Activated CD4-positive, alpha-beta T cell treated with anti-CD3 and anti-CD28 coated beads, Interleukin-2, amount 10 ng/mL, durations not matched to agents 24 days and 14 days (primary cell): ENCODE data around the gene GPATCH4. TPM values are rescaled to one million over a fixed set of nuclear protein-coding genes. Genes with fewer than 3 reads are reported as not detected.

Experiments
- DNase-seq: peaks from one replicate; pipeline ENCODE4 v3.0.0; 2022
- H3K27ac Mint-ChIP-seq: one replicate; pipeline ENCODE4 v1.8.0; 2022; ENCODE audit warnings: mild to moderate bottlenecking, mixed read lengths
- H3K27me3 Mint-ChIP-seq: one replicate; pipeline ENCODE4 v1.8.0; 2022; ENCODE audit warnings: mixed read lengths
- H3K36me3 Mint-ChIP-seq: one replicate; pipeline ENCODE4 v1.8.0; 2022; ENCODE audit warnings: low read depth, mild to moderate bottlenecking, mixed read lengths
- H3K4me1 Mint-ChIP-seq: one replicate; pipeline ENCODE4 v1.8.0; 2021; ENCODE audit warnings: mixed read lengths
- H3K4me3 Mint-ChIP-seq: one replicate; pipeline ENCODE4 v1.8.0; 2022; ENCODE audit warnings: mild to moderate bottlenecking, moderate library complexity, mixed read lengths
- H3K9me3 Mint-ChIP-seq: one replicate; pipeline ENCODE4 v1.8.0; 2021; ENCODE audit warnings: mixed read lengths
- intact Hi-C: fragments of 100-400 bp; cut with micrococcal nuclease; formaldehyde crosslinking; loops from one replicate; pipeline ENCODE4 v1.15.1; 2023
- total RNA-seq: library from RNA; stranded (reverse); gene quantifications from 2 replicates; pipeline ENCODE4 v1.2.3, GENCODE V29; 2022

GPATCH4 gene
- total RNA-seq, 1 donor from 2014 or later = 99.0 TPM

- peak overlapping the region; percentile 88 for H3K4me3 Mint-ChIP-seq
- no peaks in the 10 kb centered on the region for H3K9me3 Mint-ChIP-seq
- H3K27me3 Mint-ChIP-seq = no peaks in the 10 kb centered on the region
- H3K27ac Mint-ChIP-seq = peak overlapping the region; percentile 98
- H3K36me3 Mint-ChIP-seq = peaks cover 50% of the 10 kb centered on the region
- H3K4me1 Mint-ChIP-seq = peaks cover 36% of the 10 kb centered on the region
- DNase-seq = peak; percentile 64
- intact Hi-C loops = loop anchor here (1.0 to 2.0 kb wide), 3 partner anchors 8 to 143 kb away; no protein-coding TSS in a partner anchor
Observed at GRCh38 chr1:156599811-156600210, 1.5 kb downstream of the GPATCH4 start.

GRCh38 chr1:156598731-156599432 lies 2.4 kb downstream of the GPATCH4 start:
- Mint-ChIP-seq H3K9me3 (no peaks in the 10 kb centered on the region), H3K4me3 (no peak overlapping the region), H3K4me1 (peaks cover 36% of the 10 kb centered on the region), H3K27me3 (no peaks in the 10 kb centered on the region), H3K36me3 (peaks cover 53% of the 10 kb centered on the region), H3K27ac (peak overlapping the region; percentile 22)
- DNase-seq = peak; percentile 53
- intact Hi-C loops = no loop called here

- H3K27me3 Mint-ChIP-seq = no peaks in the 10 kb centered on the region
- H3K4me3 Mint-ChIP-seq = no peak overlapping the region
- intact Hi-C loops = no loop called here
- peak; percentile 54 for DNase-seq
- no peak overlapping the region for H3K27ac Mint-ChIP-seq
- H3K4me1 Mint-ChIP-seq = peaks cover 36% of the 10 kb centered on the region
- no peaks in the 10 kb centered on the region for H3K9me3 Mint-ChIP-seq
- H3K36me3 Mint-ChIP-seq = peaks cover 55% of the 10 kb centered on the region
Observed at GRCh38 chr1:156598125-156598524, 3.2 kb downstream of the GPATCH4 start.

- Mint-ChIP-seq H3K36me3 (peaks cover 60% of the 10 kb centered on the region), H3K4me1 (peaks cover 33% of the 10 kb centered on the region), H3K27me3 (no peaks in the 10 kb centered on the region), H3K4me3 (no peak overlapping the region), H3K27ac (no peak overlapping the region), H3K9me3 (no peaks in the 10 kb centered on the region)
- peak; percentile 51 for DNase-seq
- intact Hi-C loops = no loop called here
Observed at GRCh38 chr1:156596426-156596825, 4.9 kb downstream of the GPATCH4 start.

- Mint-ChIP-seq H3K27ac (no peak overlapping the region), H3K4me1 (peaks cover 34% of the 10 kb centered on the region), H3K27me3 (no peaks in the 10 kb centered on the region), H3K36me3 (peaks cover 55% of the 10 kb centered on the region), H3K4me3 (no peak overlapping the region), H3K9me3 (no peaks in the 10 kb centered on the region)
- intact Hi-C loops = no loop called here
- no peak for DNase-seq
Observed at GRCh38 chr1:156595016-156595415, 6.3 kb downstream of the GPATCH4 start.

GRCh38 chr1:156594190-156594589 lies 7.1 kb downstream of the GPATCH4 start:
- Mint-ChIP-seq H3K4me1 (peaks cover 29% of the 10 kb centered on the region), H3K36me3 (peaks cover 50% of the 10 kb centered on the region), H3K9me3 (no peaks in the 10 kb centered on the region), H3K4me3 (no peak overlapping the region), H3K27me3 (no peaks in the 10 kb centered on the region), H3K27ac (no peak overlapping the region)
- DNase-seq = no peak
- intact Hi-C loops = no loop called here

- intact Hi-C loops = no loop called here
- H3K36me3 Mint-ChIP-seq = peaks cover 46% of the 10 kb centered on the region
- no peaks in the 10 kb centered on the region for H3K9me3 Mint-ChIP-seq
- no peak overlapping the region for H3K4me3 Mint-ChIP-seq
- H3K27ac Mint-ChIP-seq = no peak overlapping the region
- H3K27me3 Mint-ChIP-seq = no peaks in the 10 kb centered on the region
- no peak for DNase-seq
- peaks cover 26% of the 10 kb centered on the region for H3K4me1 Mint-ChIP-seq
Observed at GRCh38 chr1:156593661-156593989, 7.7 kb downstream of the GPATCH4 start.

GRCh38 chr1:156592910-156593660 lies 8.2 kb downstream of the GPATCH4 start:
- Mint-ChIP-seq H3K27me3 (no peaks in the 10 kb centered on the region), H3K4me3 (peak overlapping the region; percentile 86), H3K36me3 (peaks cover 41% of the 10 kb centered on the region), H3K4me1 (peaks cover 23% of the 10 kb centered on the region), H3K9me3 (no peaks in the 10 kb centered on the region), H3K27ac (peak overlapping the region; percentile 67)
- intact Hi-C loops = no loop called here
- DNase-seq = peak; percentile 56

GRCh38 chr1:156592158-156592909 lies 8.9 kb downstream of the GPATCH4 start:
- intact Hi-C loops = no loop called here
- Mint-ChIP-seq H3K4me3 (peak overlapping the region; percentile 86), H3K36me3 (peaks cover 33% of the 10 kb centered on the region), H3K4me1 (peaks cover 23% of the 10 kb centered on the region), H3K27me3 (no peaks in the 10 kb centered on the region), H3K9me3 (no peaks in the 10 kb centered on the region), H3K27ac (peak overlapping the region; percentile 78)
- DNase-seq = peak; percentile 54

GRCh38 chr1:156591432-156592157 lies 9.7 kb downstream of the GPATCH4 start, which contains the start of gene NAXE:
Gene NAXE (plus strand): TSS chr1:156591776. CDS start chr1:156591805, 29 bp downstream.
- intact Hi-C loops = loop anchor here (1.0 kb wide), 1 partner anchor 10 kb away; the partner anchor contains the start of gene GPATCH4
- H3K27ac Mint-ChIP-seq = peak within 1 kb of the TSS; percentile 85

GRCh38 chr1:156591181-156591431 lies 10.2 kb downstream of the GPATCH4 start:
- Mint-ChIP-seq H3K4me1 (peaks cover 19% of the 10 kb centered on the region), H3K4me3 (peak overlapping the region; percentile 86), H3K9me3 (no peaks in the 10 kb centered on the region), H3K27me3 (no peaks in the 10 kb centered on the region), H3K36me3 (peaks cover 23% of the 10 kb centered on the region), H3K27ac (peak overlapping the region; percentile 85)
- intact Hi-C loops = loop anchor here (1.0 kb wide), 1 partner anchor 10 kb away; the partner anchor contains the start of gene GPATCH4
- DNase-seq = no peak

More at GRCh38 chr1:156591432-156592157, 9.7 kb downstream of the GPATCH4 start, which contains the start of gene NAXE:
- Mint-ChIP-seq H3K36me3 (peaks cover 26% of the 10 kb centered on the region), H3K4me3 (peak within 1 kb of the TSS; percentile 86), H3K9me3 (no peaks in the 10 kb centered on the region), H3K27me3 (no peaks in the 10 kb centered on the region), H3K4me1 (peaks cover 19% of the 10 kb centered on the region)
- DNase-seq = peak; percentile 94

- peaks cover 19% of the 10 kb centered on the region for H3K4me1 Mint-ChIP-seq
- no peak overlapping the region for H3K27ac Mint-ChIP-seq
- H3K27me3 Mint-ChIP-seq = no peaks in the 10 kb centered on the region
- no peak overlapping the region for H3K4me3 Mint-ChIP-seq
- peak; percentile 53 for DNase-seq
- intact Hi-C loops = loop anchor here (1.0 kb wide), 1 partner anchor 11 kb away; the partner anchor contains the start of gene GPATCH4
- H3K9me3 Mint-ChIP-seq = no peaks in the 10 kb centered on the region
- H3K36me3 Mint-ChIP-seq = peaks cover 18% of the 10 kb centered on the region
Observed at GRCh38 chr1:156590326-156591180, 10.7 kb downstream of the GPATCH4 start.
